HCT116 (cell line): ENCODE results near the gene APOM.

Experiments used
- EGR1 ChIP-seq: IDR thresholded peaks from 2 replicates; pipeline ENCODE4 v1.6.1; 2012; ENCODE audit warnings: low read depth
- EZH2 ChIP-seq: fragments of 200-600 bp; sonication (generic); IDR thresholded peaks from 2 replicates; pipeline ENCODE4 v1.6.1; 2017; ENCODE audit warnings: antibody characterized with exemption, mixed run types
- EZH2phosphoT487 ChIP-seq: fragments of 200-600 bp; IDR thresholded peaks from 2 replicates; pipeline ENCODE4 v1.6.1; 2018; ENCODE audit warnings: antibody characterized with exemption, borderline replicate concordance
- FOSL1 ChIP-seq: IDR thresholded peaks from 2 replicates; pipeline ENCODE4 v1.6.1; 2012; ENCODE audit warnings: low read depth
- POLR2A ChIP-seq: IDR thresholded peaks from 2 replicates; pipeline ENCODE4 v1.7.0; 2011; ENCODE audit warnings: borderline replicate concordance; ENCODE audit not compliant: insufficient read depth, insufficient read length; ENCODE audit errors: extremely low read depth
- POLR2AphosphoS5 ChIP-seq: IDR thresholded peaks from 2 replicates; pipeline ENCODE4 v1.6.1; 2011; ENCODE audit warnings: mild to moderate bottlenecking, low read depth, low read length, moderate library complexity
- REST ChIP-seq: IDR thresholded peaks from 2 replicates; pipeline ENCODE4 v1.6.1; 2012; ENCODE audit warnings: low read depth
- SIN3A ChIP-seq: IDR thresholded peaks from 2 replicates; pipeline ENCODE4 v1.6.1; 2012; ENCODE audit warnings: low read depth
- SP1 ChIP-seq: IDR thresholded peaks from 2 replicates; pipeline ENCODE4 v1.6.1; 2012; ENCODE audit warnings: low read depth
- TCF7L2 ChIP-seq: IDR thresholded peaks from 2 replicates; pipeline ENCODE4 v1.7.0; 2011; ENCODE audit warnings: borderline replicate concordance, inconsistent platforms; ENCODE audit not compliant: insufficient read depth, insufficient read length; ENCODE audit errors: extremely low read depth
- YY1 ChIP-seq: IDR thresholded peaks from 2 replicates; pipeline ENCODE4 v1.6.1; 2011; ENCODE audit warnings: low read length, low read depth, moderate library complexity, mild to moderate bottlenecking; ENCODE audit not compliant: insufficient replicate concordance; ENCODE audit errors: extremely low read depth
- ZFX ChIP-seq: fragments of 450-650 bp; IDR thresholded peaks from 2 replicates; pipeline ENCODE4 v1.6.1; 2017
- ZNF274 ChIP-seq: fragments of 200-500 bp; sonication (Bioruptor generic); IDR thresholded peaks from 2 replicates; pipeline ENCODE4 v1.6.1; 2014; ENCODE audit warnings: mild to moderate bottlenecking, low read depth, low read length, inconsistent platforms
- TF ChIP-seq, protein P1 (sequence below), 3 experiments: fragments of 200-600 bp in 1 of 3; sonication (generic) in 1 of 3; IDR thresholded peaks in 2 of 3; conservative IDR thresholded peaks in 1 of 3; 2 replicates each; pipeline ENCODE4 v1.5.1; 2012 to 2017; ENCODE audit warnings: low read depth in 2 of 3, low read length in 2 of 3, antibody characterized with exemption in 1 of 3, borderline replicate concordance in 1 of 3, control low read depth in 1 of 3, mild to moderate bottlenecking in 1 of 3, mixed read lengths in 1 of 3, mixed run types in 1 of 3, moderate library complexity in 1 of 3; ENCODE audit not compliant: insufficient read depth in 1 of 3

GRCh38 chr6:31660381-31661261 lies 4.9 kb downstream of the APOM start, which contains the start of gene C6orf47:
- TF ChIP-seq EZH2, result no peak
- TF ChIP-seq, protein P1, sequence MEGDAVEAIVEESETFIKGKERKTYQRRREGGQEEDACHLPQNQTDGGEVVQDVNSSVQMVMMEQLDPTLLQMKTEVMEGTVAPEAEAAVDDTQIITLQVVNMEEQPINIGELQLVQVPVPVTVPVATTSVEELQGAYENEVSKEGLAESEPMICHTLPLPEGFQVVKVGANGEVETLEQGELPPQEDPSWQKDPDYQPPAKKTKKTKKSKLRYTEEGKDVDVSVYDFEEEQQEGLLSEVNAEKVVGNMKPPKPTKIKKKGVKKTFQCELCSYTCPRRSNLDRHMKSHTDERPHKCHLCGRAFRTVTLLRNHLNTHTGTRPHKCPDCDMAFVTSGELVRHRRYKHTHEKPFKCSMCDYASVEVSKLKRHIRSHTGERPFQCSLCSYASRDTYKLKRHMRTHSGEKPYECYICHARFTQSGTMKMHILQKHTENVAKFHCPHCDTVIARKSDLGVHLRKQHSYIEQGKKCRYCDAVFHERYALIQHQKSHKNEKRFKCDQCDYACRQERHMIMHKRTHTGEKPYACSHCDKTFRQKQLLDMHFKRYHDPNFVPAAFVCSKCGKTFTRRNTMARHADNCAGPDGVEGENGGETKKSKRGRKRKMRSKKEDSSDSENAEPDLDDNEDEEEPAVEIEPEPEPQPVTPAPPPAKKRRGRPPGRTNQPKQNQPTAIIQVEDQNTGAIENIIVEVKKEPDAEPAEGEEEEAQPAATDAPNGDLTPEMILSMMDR (IDR thresholded peaks at IDR 0.05 in 2 of 3, conservative IDR thresholded peaks at IDR 0.05 in 1 of 3; ENCODE audit: borderline replicate concordance in 1 of 3, insufficient read depth in 1 of 3, low read depth in 2 of 3, low read length in 2 of 3), result no peak
- no peak for TF ChIP-seq ZNF274
- TF ChIP-seq REST, result no peak
- TF ChIP-seq EGR1, result no peak
- TF ChIP-seq FOSL1, result no peak
- TF ChIP-seq POLR2A, result peak; percentile 94
- no peak for TF ChIP-seq TCF7L2
- no peak for TF ChIP-seq EZH2phosphoT487
- TF ChIP-seq ZFX, result peak; percentile 90
- no peak for TF ChIP-seq SIN3A
- TF ChIP-seq POLR2AphosphoS5, result peak; percentile 96
- TF ChIP-seq YY1, result no peak
- TF ChIP-seq SP1, result no peak
